H1 (cell line): ENCODE measurements around the gene THAP11. TPM values are rescaled to one million over a fixed set of nuclear protein-coding genes. Genes with fewer than 3 reads are reported as not detected.

ENCODE experiments used
- CTCF ChIA-PET: fragments of 300-600 bp; sonication (Branson Sonifier 250); formaldehyde crosslinking; loops from one replicate; lab custom pipeline; 2021; ENCODE audit not compliant: partially characterized antibody; lab: Charles Lee
- POLR2A ChIA-PET: fragments of 300-600 bp; sonication (Branson Sonifier 250); formaldehyde crosslinking; loops from one replicate; lab custom pipeline; 2021; ENCODE audit warnings: inconsistent platforms; ENCODE audit not compliant: partially characterized antibody; lab: Charles Lee
- DNase-seq, 2 experiments: peaks; one replicate each; pipeline versions ENCODE4 v3.0.0 to v3.0.0-alpha.2; 2010 to 2022; ENCODE audit warnings: low spot score in 2 of 2, low read depth in 1 of 2, mixed read lengths in 1 of 2
- FAIRE-seq: peaks from 2 replicates; lab custom pipeline; 2011; peaks lifted over from hg19 to GRCh38; lab: Jason Lieb, UNC
- H2AFZ ChIP-seq: 2 replicates; pipeline ENCODE4 v1.8.1; 2012; ENCODE audit warnings: low read length, inconsistent platforms
- H2AK5ac ChIP-seq: 2 replicates; pipeline ENCODE4 v1.6.1; 2013; ENCODE audit warnings: low read depth, low read length
- H2BK120ac ChIP-seq: replicated peaks from 2 replicates; pipeline ENCODE3; 2013; ENCODE audit warnings: low read depth, low read length, inconsistent platforms
- H2BK12ac ChIP-seq: 2 replicates; pipeline ENCODE4 v1.6.1; 2013; ENCODE audit warnings: low read depth, low read length
- H2BK15ac ChIP-seq: 2 replicates; pipeline ENCODE4 v1.6.1; 2013; ENCODE audit warnings: low read length
- H2BK20ac ChIP-seq: 2 replicates; pipeline ENCODE4 v1.6.1; 2013; ENCODE audit warnings: low read length
- H2BK5ac ChIP-seq: 2 replicates; pipeline ENCODE4 v1.6.1; 2013; ENCODE audit warnings: low read depth, low read length
- H3K14ac ChIP-seq: 2 replicates; pipeline ENCODE4 v1.6.1; 2013; ENCODE audit warnings: inconsistent platforms; ENCODE audit not compliant: insufficient read length
- H3K18ac ChIP-seq: 2 replicates; pipeline ENCODE4 v1.6.1; 2013; ENCODE audit warnings: low read length; ENCODE audit errors: extremely low read depth
- H3K23ac ChIP-seq: 2 replicates; pipeline ENCODE4 v1.6.1; 2013; ENCODE audit warnings: inconsistent platforms; ENCODE audit not compliant: insufficient read length
- H3K23me2 ChIP-seq: 2 replicates; pipeline ENCODE4 v1.6.1; 2013; ENCODE audit warnings: low read depth, low read length
- H3K27ac ChIP-seq: 2 replicates; pipeline ENCODE4 v1.6.1; 2011; ENCODE audit warnings: low read depth, low read length, inconsistent platforms
- H3K27me3 ChIP-seq, 4 experiments: replicated peaks in 1 of 4; 1 replicate in 1 of 4; 2 replicates in 3 of 4; pipeline versions ENCODE4 v1.6.1 to v1.8.1; 2011 to 2013; ENCODE audit warnings: low read length in 3 of 4, mild to moderate bottlenecking in 3 of 4, inconsistent platforms in 2 of 4, mixed read lengths in 2 of 4, moderate library complexity in 1 of 4; ENCODE audit not compliant: control insufficient read depth in 3 of 4, insufficient read depth in 3 of 4; ENCODE audit errors: extremely low read depth in 1 of 4
- H3K36me3 ChIP-seq, 4 experiments: 2 replicates each; pipeline versions ENCODE4 v1.6.1 to v1.8.1; 2011 to 2013; ENCODE audit warnings: mild to moderate bottlenecking in 4 of 4, low read length in 3 of 4, moderate library complexity in 2 of 4, control low read depth in 1 of 4, inconsistent platforms in 1 of 4; ENCODE audit not compliant: insufficient read depth in 4 of 4, control insufficient read depth in 2 of 4
- H3K4ac ChIP-seq: replicated peaks from 2 replicates; pipeline ENCODE3; 2013; ENCODE audit warnings: low read length, low read depth, mixed read lengths, inconsistent platforms; ENCODE audit not compliant: insufficient read length
- H3K4me1 ChIP-seq, 4 experiments: replicated peaks in 1 of 4; 1 replicate in 1 of 4; 2 replicates in 3 of 4; pipeline versions ENCODE4 v1.6.1 to v1.8.1; 2011 to 2013; ENCODE audit warnings: low read length in 3 of 4, inconsistent platforms in 2 of 4, mixed read lengths in 1 of 4; ENCODE audit not compliant: insufficient read depth in 4 of 4, control insufficient read depth in 3 of 4
- H3K4me2 ChIP-seq, 2 experiments: 2 replicates each; pipeline versions ENCODE4 v1.6.1 to v1.8.1; 2011 to 2013; ENCODE audit warnings: low read depth in 2 of 2, low read length in 2 of 2, control low read depth in 1 of 2, inconsistent platforms in 1 of 2, mild to moderate bottlenecking in 1 of 2; ENCODE audit not compliant: insufficient read depth in 1 of 2
- H3K4me3 ChIP-seq, 4 experiments: fragments of 200-600, 300-600 bp in 1 of 4; sonication (generic), shearing (Covaris generic), sonication (Bioruptor Twin) in 1 of 4; 2 replicates each; pipeline versions ENCODE4 v1.5.1 to v1.8.1; 2011 to 2016; ENCODE audit warnings: low read length in 4 of 4, low read depth in 3 of 4, control low read depth in 2 of 4, inconsistent platforms in 2 of 4, mild to moderate bottlenecking in 2 of 4, mixed read lengths in 1 of 4, moderate library complexity in 1 of 4; ENCODE audit not compliant: insufficient read depth in 2 of 4; ENCODE audit errors: extremely low read depth in 1 of 4
- H3K56ac ChIP-seq: replicated peaks from 2 replicates; pipeline ENCODE3; 2013; ENCODE audit warnings: low read depth, mild to moderate bottlenecking, mixed read lengths, low read length, inconsistent platforms; ENCODE audit not compliant: insufficient read length
- H3K79me1 ChIP-seq: 2 replicates; pipeline ENCODE4 v1.6.1; 2013; ENCODE audit warnings: low read depth, low read length, control low read depth
- H3K79me2 ChIP-seq, 2 experiments: 2 replicates each; pipeline versions ENCODE4 v1.6.1 to v1.8.1; 2012 to 2013; ENCODE audit warnings: low read length in 2 of 2, mild to moderate bottlenecking in 2 of 2, inconsistent platforms in 1 of 2; ENCODE audit not compliant: insufficient read depth in 2 of 2, control insufficient read depth in 1 of 2
- H3K9ac ChIP-seq, 4 experiments: replicated peaks in 1 of 4; 1 replicate in 1 of 4; 2 replicates in 3 of 4; pipeline versions ENCODE4 v1.6.1 to v1.8.1; 2011 to 2013; ENCODE audit warnings: low read depth in 3 of 4, low read length in 3 of 4, control low read depth in 2 of 4, mild to moderate bottlenecking in 2 of 4, moderate library complexity in 2 of 4, inconsistent platforms in 1 of 4; ENCODE audit errors: extremely low read depth in 1 of 4
- H3K9me3 ChIP-seq, 2 experiments: 2 replicates each; pipeline versions ENCODE4 v1.6.1 to v1.8.1; 2012 to 2013; ENCODE audit warnings: mild to moderate bottlenecking in 2 of 2, moderate library complexity in 2 of 2, control low read depth in 1 of 2, inconsistent platforms in 1 of 2, low read depth in 1 of 2, low read length in 1 of 2, mixed read lengths in 1 of 2; ENCODE audit not compliant: insufficient read depth in 2 of 2
- H4K20me1 ChIP-seq, 2 experiments: replicated peaks in 1 of 2; 2 replicates each; pipeline versions ENCODE3 to v1.8.1; 2011 to 2013; ENCODE audit warnings: inconsistent platforms in 2 of 2, low read length in 2 of 2, mild to moderate bottlenecking in 1 of 2; ENCODE audit not compliant: insufficient read depth in 2 of 2, control insufficient read depth in 1 of 2
- H4K5ac ChIP-seq: 2 replicates; pipeline ENCODE4 v1.6.1; 2013; ENCODE audit warnings: low read length, low read depth, mixed read lengths, inconsistent platforms; ENCODE audit not compliant: insufficient read length
- H4K8ac ChIP-seq: 2 replicates; pipeline ENCODE4 v1.8.0; 2013; ENCODE audit warnings: mild to moderate bottlenecking, moderate library complexity, low read length, inconsistent platforms; ENCODE audit not compliant: insufficient read depth; ENCODE audit errors: extremely low read depth
- H4K91ac ChIP-seq: replicated peaks from 2 replicates; pipeline ENCODE3; 2013; ENCODE audit warnings: low read length, mixed read lengths, inconsistent platforms; ENCODE audit not compliant: insufficient read length
- BACH1 ChIP-seq: IDR thresholded peaks from 2 replicates; pipeline ENCODE4 v1.6.1; 2012; ENCODE audit warnings: low read length, improper control_type of control experiment
- FOSL1 ChIP-seq: IDR thresholded peaks from 2 replicates; pipeline ENCODE4 v1.6.1; 2011; ENCODE audit warnings: mild to moderate bottlenecking, low read depth, low read length, moderate library complexity; ENCODE audit not compliant: insufficient read depth
- MAFK ChIP-seq: IDR thresholded peaks from 2 replicates; pipeline ENCODE4 v1.6.1; 2012; ENCODE audit warnings: low read depth, mild to moderate bottlenecking, improper control_type of control experiment, low read length
- POLR2AphosphoS5 ChIP-seq: IDR thresholded peaks from 2 replicates; pipeline ENCODE4 v1.6.1; 2011; ENCODE audit warnings: low read depth, low read length
- RAD21 ChIP-seq, 2 experiments: IDR thresholded peaks in 1 of 2; conservative IDR thresholded peaks in 1 of 2; 2 replicates each; pipeline ENCODE4 v1.6.1; 2011; ENCODE audit warnings: low read depth in 2 of 2, low read length in 2 of 2, improper control_type of control experiment in 1 of 2, inconsistent platforms in 1 of 2, mild to moderate bottlenecking in 1 of 2, moderate library complexity in 1 of 2
- WGBS, 2 experiments: shearing (Covaris generic) in 1 of 2; methylation state at CpG; one replicate each; pipeline versions ENCODE4 v1.1.6 to v1.1.7; 2013 to 2015; ENCODE audit warnings: low lambda C conversion rate in 2 of 2, mixed read lengths in 2 of 2, inconsistent platforms in 1 of 2, low coverage in 1 of 2, missing lambda C conversion rate in 1 of 2; ENCODE audit not compliant: insufficient replicate concordance in 2 of 2, insufficient coverage in 1 of 2, insufficient read length in 1 of 2; ENCODE audit errors: extremely low coverage in 1 of 2, missing lambda C conversion rate in 1 of 2; 5-methylcytosine and 5-hydroxymethylcytosine counted together
- long read RNA-seq, 2 experiments: library from RNA in 1 of 2; library from capped mRNA in 1 of 2; stranded (forward); transcript quantifications; one replicate each; pipeline ENCODE4 v2.0.0, GENCODE V29; 2021; ENCODE audit warnings: inconsistent platforms in 1 of 2
- polyA minus RNA-seq, 3 experiments: library from RNA; depleted of rRNA, polyadenylated mRNA; stranded (reverse); fragments of >200 nt; gene quantifications; 1 replicate in 2 of 3; 2 replicates in 1 of 3; pipeline ENCODE4 v1.2.3, GENCODE V29; 2011
- polyA plus RNA-seq, 7 experiments: library from polyadenylated mRNA; depleted of rRNA in 3 of 7; stranded (reverse) in 5 of 7; unstranded in 2 of 7; fragments of >200 nt in 5 of 7; fragments of 200-250 nt in 2 of 7; gene quantifications; 1 replicate in 5 of 7; 2 replicates in 1 of 7; 4 replicates in 1 of 7; pipeline versions ENCODE4 v1.2.1 to v1.2.3, GENCODE V29; 2011 to 2013; ENCODE audit warnings: missing spikeins in 2 of 7, mixed read lengths in 2 of 7
- total RNA-seq: library from RNA; stranded (reverse); fragmentation: NEBNext Ultra II Directional; extraction: Animal tissue kit (Norgen Biotek cat#: 25700); gene quantifications from 2 replicates; pipeline ENCODE4 v1.2.1, GENCODE V29; 2021
- TF ChIP-seq, protein P1 (sequence below): IDR thresholded peaks from 2 replicates; pipeline ENCODE4 v1.6.1; 2011; ENCODE audit warnings: low read length, improper control_type of control experiment

The THAP11 gene
- total RNA-seq = 54.8 and 56.4 TPM in 2 replicates
- polyA plus RNA-seq (2011; rRNA removed) = 50.8 and 61.7 TPM in 2 replicates
- polyA plus RNA-seq (2011; cell fraction: cytosol; rRNA removed) = 65.6 TPM
- 43.6 TPM for polyA plus RNA-seq (2011; cell fraction: nucleus; rRNA removed)
- 39.6 to 44.1 TPM (median 43.1 TPM) in 4 replicates for polyA plus RNA-seq (2012, experiment 1 of 2)
- polyA plus RNA-seq (2012, experiment 2 of 2) = 43.8 TPM
- 28.0 TPM for polyA plus RNA-seq (2013, experiment 1 of 2)
- polyA plus RNA-seq (2013, experiment 2 of 2) = 28.8 TPM
- polyA minus RNA-seq (2011; rRNA and poly(A)+ RNA removed) = 28.1 and 32.3 TPM in 2 replicates
- 32.9 TPM for polyA minus RNA-seq (2011; cell fraction: cytosol; rRNA and poly(A)+ RNA removed)
- polyA minus RNA-seq (2011; cell fraction: nucleus; rRNA and poly(A)+ RNA removed) = 19.9 TPM
- long read RNA-seq, experiment 1, transcript THAP11-201 (1 exons, 2,114 nt) = major isoform, 85 of 85 reads
- long read RNA-seq, experiment 1, partial matches to known transcripts = 0 of 85 reads
- long read RNA-seq, experiment 1, other reads (novel, unspliced or antisense) = 0 of 85 reads
- long read RNA-seq, experiment 2, partial matches to known transcripts = 0 of 3 reads
- long read RNA-seq, experiment 2, other reads (novel, unspliced or antisense) = 0 of 3 reads

DNA sequence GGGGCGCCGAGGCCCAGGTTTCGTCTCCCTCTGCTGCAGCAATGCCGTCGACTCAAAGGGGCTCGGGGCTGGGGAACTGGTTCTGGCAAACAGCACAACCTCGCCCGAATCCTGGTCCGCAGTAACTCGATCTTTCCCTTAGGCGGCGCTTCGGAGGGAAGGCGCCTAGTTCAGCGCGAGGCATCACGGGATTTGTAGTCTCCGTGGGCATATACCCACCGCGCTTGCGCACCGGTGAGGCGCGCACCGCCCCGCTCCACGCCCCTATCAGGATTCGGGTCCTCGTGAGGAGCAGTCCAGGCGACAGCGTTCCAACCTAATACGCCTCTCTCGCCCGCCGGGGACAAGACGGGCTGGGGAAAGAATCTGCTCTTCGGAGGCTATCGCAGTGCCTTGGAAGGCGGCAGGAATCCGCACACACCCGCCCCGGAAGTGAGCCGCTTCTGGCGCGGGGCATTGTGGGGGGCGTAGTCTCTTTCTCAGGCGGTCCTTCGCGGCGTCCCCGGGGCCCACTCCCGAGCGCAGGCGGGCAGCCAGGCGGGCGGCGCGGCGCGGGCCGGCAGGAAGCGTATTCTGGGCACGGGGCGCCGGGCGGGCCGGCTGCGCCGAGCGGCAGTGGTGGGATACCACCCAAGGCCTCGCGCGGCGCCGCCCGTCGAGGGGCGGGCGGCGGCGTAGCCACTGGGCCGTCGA is at the start of gene THAP11:
Gene THAP11, plus strand, starts transcription at position 505 of the 693 bp plus-strand sequence. CDS start 235 bp downstream, outside the sequence.
- H3K27ac ChIP-seq = peak within 1 kb of the TSS; percentile 97
- H3K4ac ChIP-seq = peak within 1 kb of the TSS; percentile 80
- H3K4me1 ChIP-seq = peaks cover 8 to 32% (median 17%) of the 10 kb centered on the region in 4 experiments
- peak within 1 kb of the TSS; percentile 100 for H3K18ac ChIP-seq
- H3K23ac ChIP-seq = no peak within 1 kb of the TSS
- H3K56ac ChIP-seq = peak within 1 kb of the TSS; percentile 99
- 3% methylated on average over 47 of the region's 83 CpGs; no CpG with 5 or more reads in 1 of the 2 experiments for whole genome bisulfite sequencing, 2 experiments
- peak within 1 kb of the TSS; percentile 97 for H2BK5ac ChIP-seq
- ChIA-PET POLR2A (interaction anchor here (1.0 to 11.7 kb wide), 6 partner anchors 14 to 42 kb away, joined by 3 to 100 read pairs (median 5); partner anchors contain the start of genes RANBP10 and TSNAXIP1), CTCF (interaction anchor here (0.7 to 10.2 kb wide), 13 partner anchors 11 to 84 kb away, joined by 3 to 123 read pairs (median 4); partner anchors contain the start of genes NRN1L, RANBP10 and TSNAXIP1)
- DNase-seq (peak; percentile 91 to 97), FAIRE-seq (no peak)
- no peaks in the 10 kb centered on the region for H3K9me3 ChIP-seq
- H4K8ac ChIP-seq = peak within 1 kb of the TSS; percentile 98
- peak within 1 kb of the TSS; percentile 100 for H4K5ac ChIP-seq
- H3K14ac ChIP-seq = no peak within 1 kb of the TSS
- H2AK5ac ChIP-seq = no peak within 1 kb of the TSS
- peaks cover 15% of the 10 kb centered on the region for H3K23me2 ChIP-seq
- peak within 1 kb of the TSS; percentile 97; the same call in 1 of the 2 replicates for H2BK15ac ChIP-seq
- peaks cover 0 to 26% of the 10 kb centered on the region in 2 experiments; a peak in 3 of 4 replicates for H3K79me2 ChIP-seq
- no peaks in the 10 kb centered on the region for H3K27me3 ChIP-seq
- peaks cover 13 to 15% of the 10 kb centered on the region in 2 experiments for H4K20me1 ChIP-seq
- peak within 1 kb of the TSS; percentile 87 for H2BK12ac ChIP-seq
- H3K4me3 ChIP-seq = peak within 1 kb of the TSS; percentile 84 to 97 (median 95)
- H3K36me3 ChIP-seq = no peaks in the 10 kb centered on the region
- H2BK120ac ChIP-seq = peak within 1 kb of the TSS; percentile 99
- peaks cover 7% of the 10 kb centered on the region for H3K79me1 ChIP-seq
- peak within 1 kb of the TSS; percentile 100 for H2AFZ ChIP-seq
- H3K4me2 ChIP-seq = peak within 1 kb of the TSS; percentile 91 to 94
- peak within 1 kb of the TSS; percentile 86; the same call in 1 of the 2 replicates for H2BK20ac ChIP-seq
- H4K91ac ChIP-seq = peak within 1 kb of the TSS; percentile 99
- H3K9ac ChIP-seq = peak within 1 kb of the TSS; percentile 35 to 89 (median 84)
- TF ChIP-seq POLR2AphosphoS5 = peak; percentile 83
- TF ChIP-seq FOSL1 = no peak
- TF ChIP-seq BACH1 = no peak
- TF ChIP-seq MAFK = no peak
- TF ChIP-seq RAD21 (IDR thresholded peaks at IDR 0.05 in 1 of 2, conservative IDR thresholded peaks at IDR 0.05 in 1 of 2; ENCODE audit: low read depth in 2 of 2, low read length in 2 of 2) = peak; percentile 24 to 38; a peak in 3 of 4 replicates
- TF ChIP-seq, protein P1, sequence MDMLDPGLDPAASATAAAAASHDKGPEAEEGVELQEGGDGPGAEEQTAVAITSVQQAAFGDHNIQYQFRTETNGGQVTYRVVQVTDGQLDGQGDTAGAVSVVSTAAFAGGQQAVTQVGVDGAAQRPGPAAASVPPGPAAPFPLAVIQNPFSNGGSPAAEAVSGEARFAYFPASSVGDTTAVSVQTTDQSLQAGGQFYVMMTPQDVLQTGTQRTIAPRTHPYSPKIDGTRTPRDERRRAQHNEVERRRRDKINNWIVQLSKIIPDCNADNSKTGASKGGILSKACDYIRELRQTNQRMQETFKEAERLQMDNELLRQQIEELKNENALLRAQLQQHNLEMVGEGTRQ = 0 out of 2 replicates have a peak, but pooled peaks have one; percentile 0
